H1 (cell line): ENCODE measurements around the gene PLA2G10. TPM values are rescaled to one million over a fixed set of nuclear protein-coding genes. Genes with fewer than 3 reads are reported as not detected.

ENCODE experiments used
- CTCF ChIA-PET: fragments of 300-600 bp; sonication (Branson Sonifier 250); formaldehyde crosslinking; loops from one replicate; lab custom pipeline; 2021; ENCODE audit not compliant: partially characterized antibody; lab: Charles Lee
- POLR2A ChIA-PET: fragments of 300-600 bp; sonication (Branson Sonifier 250); formaldehyde crosslinking; loops from one replicate; lab custom pipeline; 2021; ENCODE audit warnings: inconsistent platforms; ENCODE audit not compliant: partially characterized antibody; lab: Charles Lee
- DNase-seq, 2 experiments: peaks; one replicate each; pipeline versions ENCODE4 v3.0.0 to v3.0.0-alpha.2; 2010 to 2022; ENCODE audit warnings: low spot score in 2 of 2, low read depth in 1 of 2, mixed read lengths in 1 of 2
- FAIRE-seq: peaks from 2 replicates; lab custom pipeline; 2011; peaks lifted over from hg19 to GRCh38; lab: Jason Lieb, UNC
- H2AFZ ChIP-seq: 2 replicates; pipeline ENCODE4 v1.8.1; 2012; ENCODE audit warnings: low read length, inconsistent platforms
- H2AK5ac ChIP-seq: 2 replicates; pipeline ENCODE4 v1.6.1; 2013; ENCODE audit warnings: low read depth, low read length
- H2BK120ac ChIP-seq: replicated peaks from 2 replicates; pipeline ENCODE3; 2013; ENCODE audit warnings: low read depth, low read length, inconsistent platforms
- H2BK12ac ChIP-seq: 2 replicates; pipeline ENCODE4 v1.6.1; 2013; ENCODE audit warnings: low read depth, low read length
- H2BK15ac ChIP-seq: 2 replicates; pipeline ENCODE4 v1.6.1; 2013; ENCODE audit warnings: low read length
- H2BK20ac ChIP-seq: 2 replicates; pipeline ENCODE4 v1.6.1; 2013; ENCODE audit warnings: low read length
- H2BK5ac ChIP-seq: 2 replicates; pipeline ENCODE4 v1.6.1; 2013; ENCODE audit warnings: low read depth, low read length
- H3K14ac ChIP-seq: 2 replicates; pipeline ENCODE4 v1.6.1; 2013; ENCODE audit warnings: inconsistent platforms; ENCODE audit not compliant: insufficient read length
- H3K18ac ChIP-seq: 2 replicates; pipeline ENCODE4 v1.6.1; 2013; ENCODE audit warnings: low read length; ENCODE audit errors: extremely low read depth
- H3K23ac ChIP-seq: 2 replicates; pipeline ENCODE4 v1.6.1; 2013; ENCODE audit warnings: inconsistent platforms; ENCODE audit not compliant: insufficient read length
- H3K23me2 ChIP-seq: 2 replicates; pipeline ENCODE4 v1.6.1; 2013; ENCODE audit warnings: low read depth, low read length
- H3K27ac ChIP-seq: 2 replicates; pipeline ENCODE4 v1.6.1; 2011; ENCODE audit warnings: low read depth, low read length, inconsistent platforms
- H3K27me3 ChIP-seq, 4 experiments: replicated peaks in 1 of 4; 1 replicate in 1 of 4; 2 replicates in 3 of 4; pipeline versions ENCODE4 v1.6.1 to v1.8.1; 2011 to 2013; ENCODE audit warnings: low read length in 3 of 4, mild to moderate bottlenecking in 3 of 4, inconsistent platforms in 2 of 4, mixed read lengths in 2 of 4, moderate library complexity in 1 of 4; ENCODE audit not compliant: control insufficient read depth in 3 of 4, insufficient read depth in 3 of 4; ENCODE audit errors: extremely low read depth in 1 of 4
- H3K36me3 ChIP-seq, 4 experiments: 2 replicates each; pipeline versions ENCODE4 v1.6.1 to v1.8.1; 2011 to 2013; ENCODE audit warnings: mild to moderate bottlenecking in 4 of 4, low read length in 3 of 4, moderate library complexity in 2 of 4, control low read depth in 1 of 4, inconsistent platforms in 1 of 4; ENCODE audit not compliant: insufficient read depth in 4 of 4, control insufficient read depth in 2 of 4
- H3K4ac ChIP-seq: replicated peaks from 2 replicates; pipeline ENCODE3; 2013; ENCODE audit warnings: low read length, low read depth, mixed read lengths, inconsistent platforms; ENCODE audit not compliant: insufficient read length
- H3K4me1 ChIP-seq, 4 experiments: replicated peaks in 1 of 4; 1 replicate in 1 of 4; 2 replicates in 3 of 4; pipeline versions ENCODE4 v1.6.1 to v1.8.1; 2011 to 2013; ENCODE audit warnings: low read length in 3 of 4, inconsistent platforms in 2 of 4, mixed read lengths in 1 of 4; ENCODE audit not compliant: insufficient read depth in 4 of 4, control insufficient read depth in 3 of 4
- H3K4me2 ChIP-seq, 2 experiments: 2 replicates each; pipeline versions ENCODE4 v1.6.1 to v1.8.1; 2011 to 2013; ENCODE audit warnings: low read depth in 2 of 2, low read length in 2 of 2, control low read depth in 1 of 2, inconsistent platforms in 1 of 2, mild to moderate bottlenecking in 1 of 2; ENCODE audit not compliant: insufficient read depth in 1 of 2
- H3K4me3 ChIP-seq, 4 experiments: fragments of 200-600, 300-600 bp in 1 of 4; sonication (generic), shearing (Covaris generic), sonication (Bioruptor Twin) in 1 of 4; 2 replicates each; pipeline versions ENCODE4 v1.5.1 to v1.8.1; 2011 to 2016; ENCODE audit warnings: low read length in 4 of 4, low read depth in 3 of 4, control low read depth in 2 of 4, inconsistent platforms in 2 of 4, mild to moderate bottlenecking in 2 of 4, mixed read lengths in 1 of 4, moderate library complexity in 1 of 4; ENCODE audit not compliant: insufficient read depth in 2 of 4; ENCODE audit errors: extremely low read depth in 1 of 4
- H3K56ac ChIP-seq: replicated peaks from 2 replicates; pipeline ENCODE3; 2013; ENCODE audit warnings: low read depth, mild to moderate bottlenecking, mixed read lengths, low read length, inconsistent platforms; ENCODE audit not compliant: insufficient read length
- H3K79me1 ChIP-seq: 2 replicates; pipeline ENCODE4 v1.6.1; 2013; ENCODE audit warnings: low read depth, low read length, control low read depth
- H3K79me2 ChIP-seq, 2 experiments: 2 replicates each; pipeline versions ENCODE4 v1.6.1 to v1.8.1; 2012 to 2013; ENCODE audit warnings: low read length in 2 of 2, mild to moderate bottlenecking in 2 of 2, inconsistent platforms in 1 of 2; ENCODE audit not compliant: insufficient read depth in 2 of 2, control insufficient read depth in 1 of 2
- H3K9ac ChIP-seq, 4 experiments: replicated peaks in 1 of 4; 1 replicate in 1 of 4; 2 replicates in 3 of 4; pipeline versions ENCODE4 v1.6.1 to v1.8.1; 2011 to 2013; ENCODE audit warnings: low read depth in 3 of 4, low read length in 3 of 4, control low read depth in 2 of 4, mild to moderate bottlenecking in 2 of 4, moderate library complexity in 2 of 4, inconsistent platforms in 1 of 4; ENCODE audit errors: extremely low read depth in 1 of 4
- H3K9me3 ChIP-seq, 2 experiments: 2 replicates each; pipeline versions ENCODE4 v1.6.1 to v1.8.1; 2012 to 2013; ENCODE audit warnings: mild to moderate bottlenecking in 2 of 2, moderate library complexity in 2 of 2, control low read depth in 1 of 2, inconsistent platforms in 1 of 2, low read depth in 1 of 2, low read length in 1 of 2, mixed read lengths in 1 of 2; ENCODE audit not compliant: insufficient read depth in 2 of 2
- H4K20me1 ChIP-seq, 2 experiments: replicated peaks in 1 of 2; 2 replicates each; pipeline versions ENCODE3 to v1.8.1; 2011 to 2013; ENCODE audit warnings: inconsistent platforms in 2 of 2, low read length in 2 of 2, mild to moderate bottlenecking in 1 of 2; ENCODE audit not compliant: insufficient read depth in 2 of 2, control insufficient read depth in 1 of 2
- H4K5ac ChIP-seq: 2 replicates; pipeline ENCODE4 v1.6.1; 2013; ENCODE audit warnings: low read length, low read depth, mixed read lengths, inconsistent platforms; ENCODE audit not compliant: insufficient read length
- H4K8ac ChIP-seq: 2 replicates; pipeline ENCODE4 v1.8.0; 2013; ENCODE audit warnings: mild to moderate bottlenecking, moderate library complexity, low read length, inconsistent platforms; ENCODE audit not compliant: insufficient read depth; ENCODE audit errors: extremely low read depth
- H4K91ac ChIP-seq: replicated peaks from 2 replicates; pipeline ENCODE3; 2013; ENCODE audit warnings: low read length, mixed read lengths, inconsistent platforms; ENCODE audit not compliant: insufficient read length
- KDM1A ChIP-seq: fragments of 200-600, 300-600 bp; sonication (generic); IDR thresholded peaks from 2 replicates; pipeline ENCODE4 v1.7.1; 2016; ENCODE audit warnings: mild to moderate bottlenecking, low read length, borderline replicate concordance
- RNF2 ChIP-seq: fragments of 200-900, 300-1000 bp; sonication (generic); IDR thresholded peaks from 2 replicates; pipeline ENCODE4 v1.7.1; 2016; ENCODE audit warnings: borderline replicate concordance, low read depth, mild to moderate bottlenecking, antibody characterized with exemption, low read length; ENCODE audit not compliant: poor library complexity, severe bottlenecking; ENCODE audit errors: missing control alignments
- SAP30 ChIP-seq: fragments of 300-600 bp; sonication (generic); IDR thresholded peaks from 2 replicates; pipeline ENCODE4 v1.7.1; 2012; ENCODE audit warnings: low read length, moderate library complexity, mild to moderate bottlenecking, inconsistent platforms; ENCODE audit not compliant: insufficient read depth, insufficient replicate concordance
- SIX5 ChIP-seq: IDR thresholded peaks from 2 replicates; pipeline ENCODE4 v1.6.1; 2011; ENCODE audit warnings: mild to moderate bottlenecking, low read depth, low read length
- SP1 ChIP-seq: IDR thresholded peaks from 2 replicates; pipeline ENCODE4 v1.6.1; 2011; ENCODE audit warnings: low read depth, low read length
- WGBS, 2 experiments: shearing (Covaris generic) in 1 of 2; methylation state at CpG; one replicate each; pipeline versions ENCODE4 v1.1.6 to v1.1.7; 2013 to 2015; ENCODE audit warnings: low lambda C conversion rate in 2 of 2, mixed read lengths in 2 of 2, inconsistent platforms in 1 of 2, low coverage in 1 of 2, missing lambda C conversion rate in 1 of 2; ENCODE audit not compliant: insufficient replicate concordance in 2 of 2, insufficient coverage in 1 of 2, insufficient read length in 1 of 2; ENCODE audit errors: extremely low coverage in 1 of 2, missing lambda C conversion rate in 1 of 2; 5-methylcytosine and 5-hydroxymethylcytosine counted together
- polyA plus RNA-seq, 7 experiments: library from polyadenylated mRNA; depleted of rRNA in 3 of 7; stranded (reverse) in 5 of 7; unstranded in 2 of 7; fragments of >200 nt in 5 of 7; fragments of 200-250 nt in 2 of 7; gene quantifications; 1 replicate in 5 of 7; 2 replicates in 1 of 7; 4 replicates in 1 of 7; pipeline versions ENCODE4 v1.2.1 to v1.2.3, GENCODE V29; 2011 to 2013; ENCODE audit warnings: missing spikeins in 2 of 7, mixed read lengths in 2 of 7
- total RNA-seq: library from RNA; stranded (reverse); fragmentation: NEBNext Ultra II Directional; extraction: Animal tissue kit (Norgen Biotek cat#: 25700); gene quantifications from 2 replicates; pipeline ENCODE4 v1.2.1, GENCODE V29; 2021
- TF ChIP-seq, protein P1 (sequence below): IDR thresholded peaks from 2 replicates; pipeline ENCODE4 v1.6.1; 2011; ENCODE audit warnings: low read length, improper control_type of control experiment

PLA2G10 gene
- total and polyA plus RNA-seq, 2 of the 8 experiments (the other 6 are each of a cell fraction or from before 2014, with no cell fraction given) = 0.60 to 2.2 TPM

DNA sequence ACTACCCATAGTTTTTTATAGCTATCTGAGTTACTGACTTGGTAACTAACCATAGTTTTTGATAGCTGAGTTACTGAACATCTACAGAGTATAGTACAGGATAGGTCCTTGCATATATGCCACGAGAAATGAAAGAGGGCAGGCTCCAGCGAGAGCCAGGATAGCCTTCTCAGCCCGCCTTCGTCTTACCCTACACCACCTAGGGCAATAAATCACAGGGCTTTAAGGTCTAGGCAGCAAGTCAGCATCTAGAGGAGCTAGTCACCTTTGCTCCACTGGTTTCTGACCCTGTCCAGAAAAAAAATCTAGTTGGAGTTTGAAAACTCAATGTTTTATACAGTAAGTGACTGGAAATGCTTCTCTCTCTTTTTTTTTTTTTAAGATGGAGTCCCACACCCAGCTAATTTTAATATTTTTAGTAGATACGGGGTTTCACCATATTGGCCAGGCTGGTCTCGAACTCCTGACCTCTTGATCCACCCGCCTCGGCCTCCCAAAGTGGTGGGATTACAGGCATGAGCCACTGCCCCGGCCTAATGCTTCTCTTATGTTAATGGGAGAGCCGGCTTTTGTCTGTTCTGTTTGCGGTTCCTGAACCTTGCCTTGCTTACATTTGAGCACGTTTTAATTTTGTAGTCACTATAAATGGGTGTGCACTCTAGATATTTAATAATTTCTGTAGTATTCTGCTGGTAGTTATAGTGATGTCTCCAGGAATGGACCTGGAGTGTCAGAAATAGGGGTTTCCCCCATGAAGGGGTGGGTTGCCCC is 58.5 kb downstream of the PLA2G10 start:
- Histone ChIP-seq H3K14ac (no peak overlapping the region), H4K5ac (peak overlapping the region; percentile 12), H3K4me3 (peak overlapping the region in 2 of 4 experiments; percentile 14 to 96; a peak in 3 of 8 replicates), H3K79me2 (peaks cover 12 to 59% of the 10 kb centered on the region in 2 experiments; a peak in 3 of 4 replicates), H3K9ac (peak overlapping the region in 3 of 4 experiments; percentile 18 to 43 (median 42); a peak in 5 of 7 replicates), H2AFZ (no peak overlapping the region), H2BK5ac (peak overlapping the region; percentile 90), H3K56ac (no peak overlapping the region), H4K20me1 (peaks cover 0 to 2% of the 10 kb centered on the region in 2 experiments), H3K79me1 (no peaks in the 10 kb centered on the region; the same call in 1 of the 2 replicates), H3K4ac (no peak overlapping the region), H2AK5ac (no peak overlapping the region), H3K9me3 (no peaks in the 10 kb centered on the region), H3K18ac (peak overlapping the region; percentile 86; the same call in 1 of the 2 replicates), H4K8ac (no peak overlapping the region), H3K23ac (no peak overlapping the region), H2BK15ac (peak overlapping the region; percentile 81; the same call in 1 of the 2 replicates), H4K91ac (no peak overlapping the region), H3K36me3 (peaks cover 0 to 18% (median 6%) of the 10 kb centered on the region in 4 experiments; a peak in 5 of 8 replicates), H3K27ac (peak overlapping the region; percentile 76; the same call in 1 of the 2 replicates), H3K4me2 (peak overlapping the region; percentile 58 to 91), H2BK20ac (0 out of 2 replicates have a peak overlapping the region, but pooled peaks have one; percentile 80), H3K4me1 (peaks cover 15 to 23% (median 22%) of the 10 kb centered on the region in 4 experiments), H2BK120ac (peak overlapping the region; percentile 29), H3K23me2 (peaks cover 6% of the 10 kb centered on the region), H2BK12ac (peak overlapping the region; percentile 96; the same call in 1 of the 2 replicates), H3K27me3 (no peaks in the 10 kb centered on the region)
- WGBS, 2 experiments = 63% methylated on average over 12 of the region's 12 CpGs; no CpG with 5 or more reads in 1 of the 2 experiments
- CTCF ChIA-PET = no interaction called here
- FAIRE-seq (no peak), DNase-seq (no peak)
- TF ChIP-seq, protein P1, sequence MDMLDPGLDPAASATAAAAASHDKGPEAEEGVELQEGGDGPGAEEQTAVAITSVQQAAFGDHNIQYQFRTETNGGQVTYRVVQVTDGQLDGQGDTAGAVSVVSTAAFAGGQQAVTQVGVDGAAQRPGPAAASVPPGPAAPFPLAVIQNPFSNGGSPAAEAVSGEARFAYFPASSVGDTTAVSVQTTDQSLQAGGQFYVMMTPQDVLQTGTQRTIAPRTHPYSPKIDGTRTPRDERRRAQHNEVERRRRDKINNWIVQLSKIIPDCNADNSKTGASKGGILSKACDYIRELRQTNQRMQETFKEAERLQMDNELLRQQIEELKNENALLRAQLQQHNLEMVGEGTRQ = no peak
- TF ChIP-seq RNF2 (no peak), SP1 (no peak), KDM1A (0 out of 2 replicates have a peak, but pooled peaks have one; percentile 24), SIX5 (no peak), SAP30 (no peak)
- POLR2A ChIA-PET = no interaction called here
